C1 segment of cervical spinal cord (tissue), 14 donors: Measurements from ENCODE around the gene SMIM29.
"Not testable (repeated sequence)": the region's sequence is repeated elsewhere in the genome, so short reads cannot be mapped to it uniquely, and the experiment has no call there.

Source experiments
- DNase-seq, 14 donors: peaks; one replicate each; lab custom pipeline; 2025; lab: John Stamatoyannopoulos, UW

Gene SMIM29

GRCh38 chr6:34248727-34249468 is at the start of gene SMIM29:
SMIM29 (minus strand) TSS chr6:34249006; CDS start chr6:34247791, 1,215 bp downstream.
- DNase-seq: peak; percentile 92 to 99 (median 97)

DNA sequence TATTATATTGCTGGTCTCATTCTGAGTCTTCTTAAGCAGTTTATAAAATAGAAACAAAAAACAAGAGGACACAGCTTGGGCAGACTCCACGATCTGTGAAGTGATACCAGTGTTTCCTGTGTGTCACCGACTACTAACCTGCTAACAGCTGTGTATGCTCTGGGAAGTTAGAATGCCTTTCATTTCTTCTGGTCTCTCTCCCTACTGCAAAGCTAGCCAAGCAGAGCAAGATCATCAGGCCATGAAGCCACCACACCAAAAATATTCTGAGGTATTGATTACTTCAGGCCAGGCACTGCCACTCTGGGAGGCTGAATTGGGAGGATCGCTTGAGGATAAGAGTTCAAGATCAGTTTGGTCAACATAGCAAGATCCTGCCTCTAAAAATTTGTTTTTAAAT is 46.9 kb upstream of the SMIM29 start:
- no peak for DNase-seq

- no peak for DNase-seq
Measured at GRCh38 chr6:34292954-34293353, 44.1 kb upstream of the SMIM29 start.

DNA sequence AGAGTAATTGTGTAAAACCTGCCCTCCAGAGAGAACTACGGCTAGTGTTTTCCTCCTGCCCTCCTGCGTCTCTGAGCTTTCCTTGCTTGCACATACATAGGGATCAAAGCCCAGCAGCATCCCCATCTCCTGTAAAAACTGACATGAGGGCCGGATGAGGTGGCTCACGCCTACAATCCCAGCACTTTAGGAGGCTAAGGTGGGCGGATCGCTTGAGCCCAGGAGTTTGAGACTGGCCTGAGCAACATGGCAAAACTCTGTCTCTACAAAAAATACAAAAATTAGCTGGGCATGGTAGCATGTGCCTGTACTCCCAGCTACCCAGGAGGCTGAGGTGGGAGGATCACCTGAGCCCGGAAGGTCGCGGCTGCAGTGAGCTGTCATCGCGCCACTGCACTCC is 40.3 kb upstream of the SMIM29 start:
- no peak for DNase-seq

DNA sequence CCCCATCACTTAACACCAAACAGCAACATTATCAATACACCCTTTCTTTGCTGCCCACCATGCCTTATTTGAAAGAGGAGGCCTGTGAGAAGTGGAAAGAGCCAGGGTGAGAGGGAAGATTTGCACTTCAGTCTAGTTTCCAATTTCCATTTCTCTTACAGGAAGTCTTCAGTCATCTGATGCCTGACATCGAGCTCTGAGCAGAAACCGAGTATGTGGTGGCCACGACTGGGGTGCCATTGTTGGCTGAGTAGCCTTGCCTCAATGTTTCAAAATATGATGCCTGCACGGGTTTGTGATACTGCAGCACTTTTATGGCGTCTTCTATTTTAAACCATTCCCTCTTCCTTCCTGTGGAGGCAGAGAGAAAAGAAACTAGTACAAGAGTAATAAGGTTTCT is 39.8 kb upstream of the SMIM29 start:
- no peak for DNase-seq

- DNase-seq: no peak
Measured at GRCh38 chr6:34285448-34286164, 36.8 kb upstream of the SMIM29 start.

DNA sequence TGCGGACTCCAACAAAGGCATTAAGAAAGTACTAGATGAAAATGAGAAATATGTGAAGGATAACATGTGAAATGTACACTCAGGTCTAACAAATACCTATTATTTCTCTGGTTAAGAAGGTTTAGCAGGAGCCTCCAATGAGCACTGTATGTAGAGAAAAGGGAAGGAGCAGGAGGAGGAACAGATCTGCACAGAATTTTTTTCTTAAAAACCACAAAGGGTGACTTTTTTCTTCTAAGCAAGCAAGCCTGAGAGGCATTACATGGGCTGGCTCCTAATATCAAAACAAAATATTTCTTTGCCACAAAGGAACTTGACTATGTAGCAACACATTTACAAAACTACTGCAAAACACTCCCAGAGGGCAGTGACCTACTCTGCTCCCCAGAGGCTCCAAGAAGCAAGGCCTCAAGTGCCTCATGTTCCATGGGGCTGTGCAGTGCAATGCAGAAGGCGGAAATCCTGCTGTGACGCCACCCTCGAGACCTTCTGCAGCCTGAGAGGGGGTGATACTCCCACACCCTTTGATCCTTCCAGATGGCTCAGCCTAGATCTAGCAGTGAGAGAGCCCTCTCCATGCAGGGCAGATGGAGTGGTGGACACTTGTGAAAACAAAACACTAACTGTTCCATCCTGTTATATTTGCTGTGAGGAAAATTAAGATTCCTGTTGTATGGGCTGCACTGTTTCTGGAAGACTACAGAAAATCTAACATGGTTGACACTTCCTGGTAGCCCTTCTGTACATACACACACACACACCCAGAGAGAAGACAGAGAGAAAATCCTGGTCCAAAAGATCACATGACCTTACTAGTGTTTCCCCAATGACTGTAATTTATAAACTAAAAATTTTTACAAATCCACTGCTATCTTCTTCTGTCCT is 36.0 kb upstream of the SMIM29 start:
- DNase-seq: peak in 10 of 14 donors; percentile 5 to 48 (median 32)

- DNase-seq: no peak
Measured at GRCh38 chr6:34281702-34282334, 33.0 kb upstream of the SMIM29 start.

- DNase-seq: no peak
Measured at GRCh38 chr6:34280216-34280615, 31.4 kb upstream of the SMIM29 start.

DNA sequence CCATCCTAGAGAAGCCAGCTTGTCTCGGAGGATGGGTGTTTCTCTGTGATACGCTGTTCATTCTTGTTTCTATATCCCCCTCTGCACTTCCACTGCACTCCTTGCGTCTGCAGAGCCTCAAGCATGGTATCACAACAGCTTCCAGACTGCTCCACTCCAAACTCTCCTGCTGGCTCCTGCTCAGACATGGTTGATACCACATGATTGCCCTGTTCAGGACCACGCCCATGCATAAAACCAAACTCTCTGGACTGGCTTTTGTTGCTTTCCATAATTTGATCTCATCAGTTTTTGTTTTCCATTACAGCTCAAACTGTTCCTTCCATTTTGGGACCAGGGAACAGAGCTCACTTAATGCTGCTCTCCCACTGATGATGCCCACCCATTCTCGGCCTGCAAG is 30.0 kb upstream of the SMIM29 start:
- DNase-seq: no peak

- DNase-seq: no peak
Measured at GRCh38 chr6:34277763-34278112, 28.9 kb upstream of the SMIM29 start.

DNA sequence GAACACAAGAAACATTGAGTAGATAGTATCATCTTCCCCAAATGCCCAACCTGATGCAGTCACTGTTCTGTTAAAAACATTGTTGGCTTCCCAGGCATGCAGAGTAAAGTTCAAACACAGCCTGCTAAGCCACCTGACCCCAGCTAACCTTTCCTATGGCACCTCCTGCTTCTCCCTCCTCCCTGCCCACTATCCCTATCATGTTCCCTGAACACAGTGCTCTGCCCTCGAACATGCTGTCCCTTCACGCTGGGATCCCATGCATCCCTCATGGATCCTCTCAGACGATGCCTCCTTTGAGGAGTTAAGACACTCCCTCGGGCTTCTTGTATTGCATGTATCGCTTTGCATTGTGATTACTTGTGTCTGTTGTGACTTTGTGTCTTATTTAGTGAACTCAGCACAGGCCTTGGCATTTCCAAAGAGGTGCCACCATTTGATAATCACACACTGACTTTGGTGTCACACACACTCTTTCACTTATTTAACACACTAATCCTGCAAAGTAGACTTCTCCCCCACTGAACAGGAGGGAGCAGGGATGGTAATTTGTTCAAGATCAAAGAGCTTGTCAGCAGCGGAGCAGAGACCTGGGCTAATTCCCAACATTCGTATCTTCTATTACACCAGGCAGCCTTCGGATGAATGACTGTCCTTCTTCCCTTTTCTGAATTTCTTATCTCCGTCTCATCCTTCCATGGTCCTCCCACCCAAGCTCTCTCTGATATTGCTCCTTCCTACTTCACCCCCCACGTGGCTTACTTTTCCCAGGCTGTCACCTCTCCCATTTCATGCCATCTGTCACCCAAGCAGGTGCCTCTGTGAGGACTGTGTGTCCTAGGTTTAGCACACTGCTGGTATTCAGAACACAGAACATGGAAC is 28.3 kb upstream of the SMIM29 start:
- peak in 1 of 14 donors; percentile 73 for DNase-seq

DNA sequence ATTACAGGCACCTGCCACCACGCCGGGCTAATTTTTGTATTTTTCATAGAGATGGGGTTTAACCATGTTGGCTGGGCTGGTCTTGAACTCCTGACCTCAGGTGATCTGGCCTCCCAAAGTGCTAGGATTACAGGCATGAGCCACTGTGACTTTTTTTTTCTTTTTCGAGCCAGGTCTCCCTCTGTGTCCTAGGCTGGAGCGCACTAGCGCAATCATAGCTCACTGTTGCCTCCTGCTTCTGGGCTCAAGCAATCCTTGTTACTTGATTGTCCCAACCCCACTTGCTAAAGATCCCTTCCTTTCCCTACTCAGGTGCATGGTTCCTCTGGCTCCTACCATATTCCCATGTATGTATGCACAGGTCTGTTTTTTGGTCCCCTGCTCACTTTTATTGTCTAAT is 27.4 kb upstream of the SMIM29 start:
- DNase-seq: no peak

GRCh38 chr6:34275128-34275804 is 26.5 kb upstream of the SMIM29 start:
- no peak for DNase-seq

- DNase-seq: no peak
Measured at GRCh38 chr6:34274129-34274528, 25.3 kb upstream of the SMIM29 start.

GRCh38 chr6:34273242-34273805 is 24.5 kb upstream of the SMIM29 start:
- DNase-seq: no peak

DNA sequence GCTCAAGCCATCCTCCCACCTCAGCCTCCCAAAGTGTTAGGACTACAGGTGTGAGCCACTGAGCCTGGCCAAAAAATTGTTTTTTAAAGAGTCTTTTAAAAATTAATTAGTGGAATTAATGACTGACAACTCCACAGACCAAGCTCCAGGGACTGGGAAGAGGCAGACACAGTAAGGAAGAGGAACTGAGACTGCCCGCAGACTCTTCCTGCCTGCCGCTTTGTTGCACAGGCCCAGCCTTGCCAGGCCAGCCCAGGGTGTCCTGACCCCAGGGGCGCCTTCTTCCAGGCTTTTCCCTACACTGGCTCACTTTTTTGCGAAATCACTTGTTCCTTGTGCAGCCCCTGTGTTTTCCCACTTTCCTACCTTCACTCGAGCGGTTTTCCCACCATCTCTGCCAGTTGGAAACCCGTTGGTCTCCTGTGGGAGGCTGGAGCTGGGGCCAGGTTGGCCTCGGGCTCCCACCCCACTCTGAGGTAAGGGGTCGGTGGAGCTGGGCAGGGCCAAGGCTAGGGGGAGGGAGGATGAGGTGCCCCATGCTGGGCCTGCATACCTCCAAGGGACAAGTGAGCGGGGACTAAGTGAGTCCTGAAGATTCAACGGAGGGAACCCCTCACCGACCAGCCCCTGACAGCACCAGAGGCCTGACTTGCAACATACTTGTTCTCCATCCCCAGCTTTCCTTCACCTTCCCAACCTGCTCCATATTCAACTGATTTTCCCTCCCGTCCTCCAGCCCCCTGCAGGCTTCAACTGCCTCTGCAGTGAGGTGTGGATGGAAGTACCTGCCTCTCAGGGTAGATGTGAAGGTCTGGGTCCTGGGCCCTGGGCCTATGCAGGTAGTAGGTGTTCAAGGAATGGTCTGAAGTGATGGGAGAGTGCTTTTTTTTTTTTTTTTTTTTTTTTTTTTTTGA is 23.5 kb upstream of the SMIM29 start:
- peak in 2 of 14 donors; percentile 9 to 32 for DNase-seq

DNA sequence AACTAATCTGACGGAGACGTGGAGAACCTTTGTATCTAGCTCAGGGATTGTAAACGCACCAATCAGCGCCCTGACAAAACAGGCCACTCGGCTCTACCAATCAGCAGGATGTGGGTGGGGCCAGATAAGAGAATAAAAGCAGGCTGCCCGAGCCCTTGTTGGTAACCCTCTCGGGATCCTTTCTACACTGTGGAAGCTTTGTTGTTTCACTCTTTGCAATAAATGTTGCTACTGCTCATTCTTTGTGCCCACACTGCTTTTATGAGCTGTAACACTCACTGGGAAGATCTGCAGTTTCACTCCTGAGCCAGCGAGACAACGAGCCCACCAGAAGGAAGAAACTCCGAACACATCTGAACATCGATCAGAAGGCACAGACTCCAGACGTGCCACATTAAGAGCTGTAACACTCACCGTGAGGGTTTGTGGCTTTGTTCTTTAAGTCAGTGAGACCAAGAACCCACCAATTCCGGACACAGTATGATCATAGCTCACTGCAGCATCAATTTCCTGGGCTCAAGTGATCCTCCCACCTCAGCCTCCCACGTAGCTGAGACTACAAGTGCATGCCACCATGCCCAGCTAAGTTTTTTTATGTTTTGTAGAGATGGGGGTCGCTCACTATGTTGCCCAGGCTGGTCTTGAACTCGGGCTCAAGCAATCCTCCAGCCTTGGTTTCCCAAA is 21.0 kb upstream of the SMIM29 start:
- not testable (repeated sequence) for DNase-seq
